Islet precursor cell (in vitro differentiated cells): ENCODE measurements around the gene OR4D1.
A peak's percentile ranks its signal among the peaks of the same experiment; 100 is the strongest.

Experiments used
- DNase-seq: peaks from one replicate; pipeline ENCODE4 v3.0.0-alpha.2; 2018

OR4D1 gene

GRCh38 chr17:58156839-58157803 lies 8.9 kb downstream of the OR4D1 start:
- DNase-seq: peak; percentile 87

GRCh38 chr17:58158181-58158580 lies 10.0 kb downstream of the OR4D1 start:
- no peak for DNase-seq

- no peak for DNase-seq
Observed at GRCh38 chr17:58161566-58161965, 13.4 kb downstream of the OR4D1 start.

DNA sequence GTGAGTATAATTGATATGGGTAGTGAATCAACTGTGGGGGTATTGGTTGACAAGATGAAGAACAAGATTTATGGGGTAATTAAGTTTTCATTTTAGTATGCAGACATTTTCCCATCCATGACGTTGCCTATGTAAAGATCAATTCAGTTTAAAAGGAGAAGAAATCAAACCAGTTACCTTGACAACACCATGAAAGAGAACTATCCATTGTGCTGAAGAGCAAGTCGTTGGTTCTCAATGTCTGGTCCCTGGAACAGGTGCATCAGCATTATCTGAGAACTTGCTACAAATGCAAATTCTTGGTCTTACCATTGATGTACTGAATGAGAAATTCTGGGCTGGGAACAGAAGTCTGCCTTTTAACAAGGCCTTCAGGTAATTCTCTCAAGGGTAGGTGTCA lies 17.8 kb downstream of the OR4D1 start:
- DNase-seq: peak; percentile 36

DNA sequence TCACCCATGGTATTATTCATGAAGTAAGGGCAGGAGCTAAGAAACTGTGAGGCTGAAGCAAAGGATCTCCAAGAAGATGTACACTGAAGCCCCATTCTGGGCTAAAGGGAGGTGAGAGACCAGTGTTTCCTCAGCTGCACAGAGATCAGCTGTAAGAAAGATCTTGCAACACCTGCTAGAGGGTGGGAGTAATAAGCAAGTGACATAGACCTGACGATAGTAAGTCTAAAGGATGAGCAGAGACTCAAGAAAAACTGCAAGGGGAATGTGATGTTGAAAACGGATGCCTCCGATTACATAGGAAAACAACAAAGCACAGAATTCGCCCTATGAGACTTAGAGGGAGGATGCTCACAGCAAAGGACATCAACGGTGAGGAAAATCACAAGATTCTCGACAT lies 18.5 kb downstream of the OR4D1 start, which contains the start of gene OR4D2:
Gene OR4D2 (plus strand): TSS at position 301 of the 400 bp plus-strand sequence. CDS start 2,674 bp downstream, outside the sequence.
- peak; percentile 29 for DNase-seq

DNA sequence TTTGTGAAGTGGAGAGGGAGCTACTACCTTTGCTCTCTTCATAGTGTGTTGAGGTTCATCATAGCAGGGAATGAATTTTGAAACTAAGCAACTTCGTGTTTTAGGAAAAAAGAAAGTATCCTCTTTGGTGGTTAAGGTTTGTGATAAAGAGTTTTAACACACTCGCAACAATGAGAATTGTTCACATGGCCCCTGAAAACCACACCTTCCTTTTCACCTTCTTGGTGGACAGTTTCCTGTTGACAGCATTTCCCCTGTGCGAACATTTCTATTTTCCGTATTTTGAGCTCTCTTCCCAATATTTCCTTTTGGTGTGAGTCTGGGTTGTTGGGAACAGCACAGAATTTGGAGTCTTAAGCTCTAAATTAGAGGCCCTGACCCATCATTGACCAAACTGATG lies 22.4 kb downstream of the OR4D1 start:
- DNase-seq: no peak

GRCh38 chr17:58172369-58173071 lies 24.3 kb downstream of the OR4D1 start:
- DNase-seq: peak; percentile 83

DNA sequence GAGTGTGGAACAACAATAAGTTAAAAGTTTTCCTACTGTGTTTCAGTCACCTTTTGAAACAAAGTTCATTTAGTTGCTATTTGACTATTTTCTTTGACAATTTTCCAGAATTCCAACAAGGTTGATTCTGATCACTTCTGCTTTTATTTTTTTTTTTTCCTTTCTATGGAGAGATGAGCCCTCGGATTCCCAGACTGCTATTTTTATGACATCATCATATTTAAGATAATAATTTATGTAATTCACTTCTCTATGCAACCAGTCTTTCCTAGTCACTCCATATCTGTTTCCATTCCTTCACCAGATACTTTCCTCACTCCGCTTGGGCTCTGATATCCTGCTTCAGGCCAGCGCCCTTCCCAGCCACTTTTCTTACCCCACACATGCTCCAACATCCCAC lies 26.7 kb downstream of the OR4D1 start:
- DNase-seq: no peak

DNA sequence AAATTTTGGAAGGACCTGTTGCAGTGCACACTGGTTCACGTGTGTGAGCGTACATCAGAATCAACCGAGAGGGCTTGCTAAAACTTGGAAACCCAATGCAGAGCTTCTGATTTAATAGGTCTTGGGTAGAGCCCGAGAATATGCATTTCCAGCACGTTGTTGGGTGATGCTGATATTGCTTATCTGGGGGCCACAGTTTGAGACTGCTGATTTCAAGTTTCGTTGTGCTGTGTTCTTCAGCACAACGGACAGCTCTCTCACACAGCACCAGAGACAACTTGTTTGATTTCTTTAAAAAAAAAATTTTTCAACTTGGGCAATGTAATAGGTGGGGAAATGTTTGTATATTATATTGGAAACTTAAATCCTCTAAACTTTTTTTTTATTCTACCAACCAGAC lies 28.0 kb downstream of the OR4D1 start:
- DNase-seq: no peak

DNA sequence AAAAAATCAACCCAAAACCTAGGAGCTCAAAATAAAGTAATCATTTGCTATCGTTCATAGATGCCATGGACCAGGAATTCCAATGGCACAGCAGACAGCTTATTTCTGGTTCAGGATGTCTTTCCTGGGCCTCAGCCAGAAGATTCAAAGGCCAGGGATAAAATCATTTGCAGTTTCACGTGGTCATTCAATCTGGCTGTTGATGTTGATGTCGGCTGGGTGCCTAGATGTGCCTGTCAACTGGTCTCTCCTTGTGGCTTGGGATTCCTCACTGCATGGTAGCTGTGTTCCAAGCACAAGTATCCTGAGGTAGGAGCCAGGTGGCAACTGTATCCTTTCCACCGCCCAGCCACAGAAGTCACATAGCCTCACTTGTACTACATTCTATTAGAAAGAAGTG lies 33.6 kb downstream of the OR4D1 start:
- DNase-seq: no peak

- peak; percentile 7 for DNase-seq
Observed at GRCh38 chr17:58183514-58183913, 35.3 kb downstream of the OR4D1 start.

GRCh38 chr17:58184308-58184985 lies 36.3 kb downstream of the OR4D1 start:
- DNase-seq: peak; percentile 97

DNA sequence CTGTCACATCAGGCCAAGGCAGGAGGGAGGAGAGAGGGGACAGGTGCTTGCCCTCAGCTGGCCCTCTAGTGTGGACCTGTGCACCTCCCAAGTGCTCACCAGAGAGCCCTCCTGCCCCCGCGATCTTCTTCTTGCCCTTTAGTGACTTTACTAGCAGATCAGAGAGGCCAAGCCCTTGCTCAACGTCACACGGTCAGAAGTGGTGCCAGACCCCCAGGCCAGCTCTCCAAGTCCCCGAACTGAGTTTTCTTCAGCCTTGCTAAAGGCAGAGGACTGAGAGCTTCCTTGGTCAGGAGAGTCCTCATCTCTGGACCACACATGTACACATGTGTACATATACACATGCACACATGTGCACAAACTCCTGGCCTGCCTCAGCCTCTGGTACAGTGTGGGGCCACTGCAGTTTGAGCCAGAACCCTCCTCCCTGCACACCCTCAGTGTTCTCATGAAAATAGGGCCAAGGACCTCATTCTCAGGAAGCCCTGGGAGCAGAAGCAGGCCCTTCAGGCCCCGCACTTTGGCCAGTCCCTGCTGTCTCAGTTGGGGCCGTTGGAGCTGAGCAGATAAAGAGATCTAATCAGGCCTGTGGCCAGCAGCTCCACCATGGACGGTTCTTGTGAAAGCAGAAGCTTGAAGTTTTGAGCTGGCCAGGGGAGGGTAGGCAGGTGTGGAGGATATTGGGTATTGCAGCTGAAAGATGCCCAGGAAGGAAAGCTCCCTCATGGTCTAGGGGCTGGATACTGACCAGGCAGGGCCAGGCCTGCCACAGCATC lies 37.0 kb downstream of the OR4D1 start:
- DNase-seq: peak; percentile 54

DNA sequence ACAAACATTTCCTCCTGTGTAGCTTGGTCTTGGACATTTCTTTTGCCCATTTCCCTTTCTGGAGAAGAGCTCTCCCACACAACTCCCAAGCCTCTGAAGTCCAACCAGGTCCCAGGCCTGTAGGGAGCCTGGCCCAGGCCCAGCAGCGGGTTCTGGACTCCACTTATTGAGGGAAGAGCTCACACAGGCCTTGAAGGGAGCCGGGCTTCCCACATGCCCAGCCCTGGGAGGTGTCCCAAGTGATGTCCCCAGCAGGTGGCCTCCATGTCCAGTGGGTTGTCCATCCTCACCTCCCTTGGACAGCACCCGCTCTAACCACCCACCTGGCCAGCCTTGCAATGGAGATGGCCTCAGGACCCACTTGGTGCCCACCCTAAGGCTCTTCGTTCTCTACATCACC lies 38.4 kb downstream of the OR4D1 start:
- peak; percentile 39 for DNase-seq

GRCh38 chr17:58187063-58187462 lies 38.9 kb downstream of the OR4D1 start:
- DNase-seq: peak; percentile 53

- DNase-seq: peak; percentile 46
Observed at GRCh38 chr17:58187675-58188074, 39.5 kb downstream of the OR4D1 start.

GRCh38 chr17:58189436-58190146 lies 41.4 kb downstream of the OR4D1 start:
- peak; percentile 52 for DNase-seq

DNA sequence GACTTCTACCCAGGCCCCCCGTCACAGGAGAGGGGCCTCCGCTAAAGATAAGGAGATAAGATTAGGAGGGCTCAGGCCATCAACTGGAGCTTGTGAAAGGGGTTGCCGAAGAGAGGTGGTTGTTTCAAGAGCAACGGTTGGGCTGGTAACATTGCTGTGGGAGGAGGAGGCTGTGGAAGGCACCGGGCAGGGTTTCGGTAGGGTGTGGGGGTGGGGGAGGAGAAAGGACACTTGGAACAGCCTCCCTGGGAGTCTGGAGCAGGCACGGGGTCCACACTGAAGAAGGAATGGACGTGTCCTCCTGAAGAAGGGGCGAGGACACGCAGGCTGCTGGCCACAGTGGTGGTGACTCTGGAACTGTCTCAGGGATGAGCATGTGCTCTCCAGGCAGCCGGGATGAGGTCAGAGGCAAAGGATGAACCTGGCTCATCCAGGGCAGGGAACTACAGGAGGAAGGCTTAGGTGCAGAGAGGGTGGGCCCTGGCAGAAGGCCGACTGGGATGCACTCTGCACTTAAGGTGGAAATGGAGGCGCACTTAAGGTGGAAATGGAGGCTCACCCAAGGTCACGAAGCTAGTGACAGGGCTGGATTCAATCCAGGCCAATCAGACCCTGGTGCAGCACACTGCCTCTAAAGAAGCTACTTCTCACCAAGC lies 43.2 kb downstream of the OR4D1 start:
- DNase-seq: peak; percentile 63

DNA sequence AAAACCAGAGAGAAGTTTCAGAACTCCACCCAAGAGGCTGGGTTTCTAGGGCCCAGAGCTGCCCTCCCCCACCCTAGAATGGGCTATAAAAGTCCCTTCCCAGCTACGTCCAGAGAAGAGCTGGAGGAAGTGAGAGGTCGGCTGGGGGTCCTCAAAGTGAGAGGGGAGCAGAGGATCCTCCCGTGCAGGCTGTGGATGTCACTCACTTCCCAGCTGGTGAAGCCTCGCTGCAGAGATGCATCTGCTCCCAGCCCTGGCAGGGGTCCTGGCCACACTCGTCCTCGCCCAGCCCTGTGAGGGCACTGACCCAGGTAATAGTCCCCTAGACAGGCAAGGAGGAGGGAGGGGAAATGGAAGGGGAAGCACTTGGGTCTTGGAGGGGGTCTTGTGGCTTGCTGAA lies 44.4 kb downstream of the OR4D1 start, which contains the start of gene EPX:
Gene EPX (plus strand): TSS at position 115 of the 400 bp plus-strand sequence. CDS start 121 bp downstream, at position 236.
- DNase-seq: peak; percentile 50

DNA sequence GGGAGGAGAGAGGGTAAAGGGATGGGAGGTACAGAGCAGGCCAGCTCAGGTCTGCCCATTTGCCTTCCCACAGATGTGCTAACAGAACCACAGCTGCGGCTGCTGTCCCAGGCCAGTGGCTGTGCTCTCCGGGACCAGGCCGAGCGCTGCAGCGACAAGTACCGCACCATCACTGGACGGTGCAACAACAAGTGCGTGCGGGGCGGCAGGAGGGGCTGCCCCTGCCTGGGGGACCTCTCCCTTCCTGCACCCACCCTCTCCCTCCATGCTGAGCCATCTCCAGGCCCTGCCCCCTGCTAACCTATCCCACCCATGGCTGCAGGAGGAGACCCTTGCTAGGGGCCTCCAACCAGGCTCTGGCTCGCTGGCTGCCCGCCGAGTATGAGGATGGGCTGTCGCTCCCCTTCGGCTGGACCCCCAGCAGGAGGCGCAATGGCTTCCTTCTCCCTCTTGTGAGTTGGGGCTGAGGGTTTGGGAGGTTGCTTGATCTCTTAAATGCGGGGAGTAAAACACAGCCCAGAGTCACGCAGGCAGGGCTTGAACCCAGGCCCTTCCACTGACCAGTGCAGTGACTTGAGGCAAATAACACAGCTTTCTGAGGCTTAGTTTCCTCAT lies 45.6 kb downstream of the OR4D1 start:
- peak; percentile 50 for DNase-seq
